ENCODE data around the gene ST7. TPM values are rescaled to one million over a fixed set of nuclear protein-coding genes. Genes with fewer than 3 reads are reported as not detected.

ST7 gene
- total and polyA plus RNA-seq, 2 of the 8 experiments (the other 6 are each of a cell fraction or from before 2014, with no cell fraction given): 16.3 to 18.0 TPM

DNA sequence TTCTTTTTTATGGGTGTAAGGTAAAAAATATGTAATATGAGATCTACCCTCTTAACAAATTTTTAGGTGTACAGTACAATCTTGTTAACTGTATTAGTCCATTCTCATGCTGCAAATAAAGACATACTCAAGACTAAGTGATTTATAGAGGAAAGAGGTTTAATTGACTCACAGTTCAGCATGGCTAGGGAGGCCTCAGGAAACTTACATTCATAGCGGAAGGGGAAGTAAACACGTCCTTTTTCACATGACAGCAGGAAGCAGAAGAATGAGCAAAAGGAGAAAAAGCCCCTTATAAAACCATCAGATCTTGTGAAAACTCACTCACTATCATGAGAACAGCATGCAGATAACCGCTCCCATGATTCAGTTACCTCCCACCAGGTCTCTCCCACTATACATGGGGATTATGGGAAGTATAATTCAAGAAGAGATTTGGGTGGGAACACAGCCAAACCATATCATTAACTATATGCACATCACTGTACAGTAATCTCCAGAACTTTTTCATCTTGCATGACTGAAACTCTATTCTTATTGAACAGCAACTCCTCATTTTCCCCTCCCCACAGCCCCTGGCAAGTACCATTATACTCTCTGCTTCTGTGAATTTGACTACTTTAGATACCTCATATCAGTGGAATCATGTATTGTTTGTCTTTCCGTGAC is 242.2 kb downstream of the ST7 start (continued):
- TF ChIP-seq EZH2 (IDR thresholded peaks at IDR 0.05; ENCODE audit: low read depth, low read length, severe bottlenecking): no peak

All from H1 (cell line).